BLaER1 treated with 17β-estradiol and CSF1 and Interleukin-3, amounts not matched to agents 10 nM and 100 nM (cell line): Measurements from ENCODE around the gene RBMS3.
"Not testable (repeated sequence)": the region's sequence is repeated elsewhere in the genome, so short reads cannot be mapped to it uniquely, and the experiment has no call there.

ENCODE experiments used
- H3K27ac ChIP-seq, 11 experiments: shearing (Covaris generic); formaldehyde crosslinking; 2 replicates each; pipeline ENCODE4 v1.8.1; 2022
- H3K27me3 ChIP-seq, 11 experiments: shearing (Covaris generic); formaldehyde crosslinking; 2 replicates each; pipeline ENCODE4 v1.8.1; 2022
- H3K36me3 ChIP-seq, 11 experiments: shearing (Covaris generic); formaldehyde crosslinking; 2 replicates each; pipeline ENCODE4 v1.8.1; 2022
- H3K4me1 ChIP-seq, 10 experiments: shearing (Covaris generic); formaldehyde crosslinking; 2 replicates each; pipeline ENCODE4 v1.8.1; 2022
- H3K4me2 ChIP-seq, 11 experiments: shearing (Covaris generic); formaldehyde crosslinking; 2 replicates each; pipeline ENCODE4 v1.8.1; 2022
- H3K4me3 ChIP-seq, 10 experiments: shearing (Covaris generic); formaldehyde crosslinking; 2 replicates each; pipeline ENCODE4 v1.8.1; 2022
- H3K9ac ChIP-seq, 11 experiments: shearing (Covaris generic); formaldehyde crosslinking; 2 replicates each; pipeline ENCODE4 v1.8.1; 2022
- H3K9me3 ChIP-seq, 11 experiments: shearing (Covaris generic); formaldehyde crosslinking; replicated peaks in 1 of 11; 2 replicates each; pipeline ENCODE4 v1.8.1; 2022
- H4K20me1 ChIP-seq, 11 experiments: shearing (Covaris generic); formaldehyde crosslinking; 2 replicates each; pipeline ENCODE4 v1.8.1; 2022
- Cebpa-rat ChIP-seq, 11 experiments: shearing (Covaris generic); IDR thresholded peaks; 2 replicates each; pipeline ENCODE4 v1.8.1; 2022

Gene RBMS3

GRCh38 chr3:29644956-29645636 lies 364.2 kb downstream of the RBMS3 start:
- no peak for TF ChIP-seq Cebpa-rat (IDR thresholded peaks at IDR 0.05)
- H3K27me3 ChIP-seq, result peaks cover 0 to 46% (median 0%) of the 10 kb centered on the region in 11 experiments; a peak in 5 of 22 replicates
- peaks cover 0 to under 1% (median 0%) of the 10 kb centered on the region in 11 experiments; a peak in 3 of 22 replicates for H4K20me1 ChIP-seq
- H3K27ac ChIP-seq, result no peak overlapping the region
- H3K4me2 ChIP-seq, result no peak overlapping the region
- H3K4me3 ChIP-seq, result no peak overlapping the region
- H3K9me3 ChIP-seq, result no peaks in the 10 kb centered on the region
- H3K36me3 ChIP-seq, result no peaks in the 10 kb centered on the region
- H3K4me1 ChIP-seq, result peaks cover 6 to 10% (median 9%) of the 10 kb centered on the region in 10 experiments
- H3K9ac ChIP-seq, result no peak overlapping the region

- peaks cover 0 to 50% (median 0%) of the 10 kb centered on the region in 11 experiments; a peak in 5 of 22 replicates for H3K27me3 ChIP-seq
- H3K9me3 ChIP-seq, result no peaks in the 10 kb centered on the region
- H4K20me1 ChIP-seq, result peaks cover 0 to 4% (median 0%) of the 10 kb centered on the region in 11 experiments; a peak in 4 of 22 replicates
- no peak overlapping the region for H3K4me3 ChIP-seq
- no peak overlapping the region for H3K27ac ChIP-seq
- peaks cover 13 to 20% (median 18%) of the 10 kb centered on the region in 10 experiments for H3K4me1 ChIP-seq
- no peak overlapping the region for H3K4me2 ChIP-seq
- TF ChIP-seq Cebpa-rat (IDR thresholded peaks at IDR 0.05), result no peak
- no peak overlapping the region for H3K9ac ChIP-seq
- H3K36me3 ChIP-seq, result no peaks in the 10 kb centered on the region
These were observed 365.2 kb downstream of the RBMS3 start for GRCh38 chr3:29646043-29646442.

- Histone ChIP-seq H4K20me1 (peaks cover 0 to 4% (median 0%) of the 10 kb centered on the region in 11 experiments; a peak in 4 of 22 replicates), H3K9ac (peak overlapping the region in 1 of 11 experiments; percentile 23; a peak in 1 of 22 replicates), H3K36me3 (no peaks in the 10 kb centered on the region), H3K9me3 (no peaks in the 10 kb centered on the region), H3K27ac (peak overlapping the region in 4 of 11 experiments; percentile 1 to 38 (median 32); a peak in 3 of 22 replicates), H3K4me3 (no peak overlapping the region), H3K27me3 (peaks cover 0 to 70% (median 0%) of the 10 kb centered on the region in 11 experiments; a peak in 6 of 22 replicates), H3K4me2 (peak overlapping the region; percentile 45 to 77 (median 68)), H3K4me1 (peaks cover 13 to 22% (median 19%) of the 10 kb centered on the region in 10 experiments)
- TF ChIP-seq Cebpa-rat (IDR thresholded peaks at IDR 0.05), result no peak
These were observed 369.1 kb downstream of the RBMS3 start for GRCh38 chr3:29649815-29650547.

- H3K36me3 ChIP-seq, result no peaks in the 10 kb centered on the region
- H3K9me3 ChIP-seq, result no peaks in the 10 kb centered on the region
- H3K4me2 ChIP-seq, result no peak overlapping the region
- no peak overlapping the region for H3K4me3 ChIP-seq
- no peak overlapping the region for H3K27ac ChIP-seq
- no peak for TF ChIP-seq Cebpa-rat (IDR thresholded peaks at IDR 0.05)
- peaks cover 0 to 50% (median 0%) of the 10 kb centered on the region in 11 experiments; a peak in 6 of 22 replicates for H3K27me3 ChIP-seq
- H3K4me1 ChIP-seq, result peaks cover 13 to 22% (median 19%) of the 10 kb centered on the region in 10 experiments
- H4K20me1 ChIP-seq, result peaks cover 0 to 4% (median 0%) of the 10 kb centered on the region in 11 experiments; a peak in 4 of 22 replicates
- H3K9ac ChIP-seq, result no peak overlapping the region
These were observed 372.8 kb downstream of the RBMS3 start for GRCh38 chr3:29653680-29654079.

DNA sequence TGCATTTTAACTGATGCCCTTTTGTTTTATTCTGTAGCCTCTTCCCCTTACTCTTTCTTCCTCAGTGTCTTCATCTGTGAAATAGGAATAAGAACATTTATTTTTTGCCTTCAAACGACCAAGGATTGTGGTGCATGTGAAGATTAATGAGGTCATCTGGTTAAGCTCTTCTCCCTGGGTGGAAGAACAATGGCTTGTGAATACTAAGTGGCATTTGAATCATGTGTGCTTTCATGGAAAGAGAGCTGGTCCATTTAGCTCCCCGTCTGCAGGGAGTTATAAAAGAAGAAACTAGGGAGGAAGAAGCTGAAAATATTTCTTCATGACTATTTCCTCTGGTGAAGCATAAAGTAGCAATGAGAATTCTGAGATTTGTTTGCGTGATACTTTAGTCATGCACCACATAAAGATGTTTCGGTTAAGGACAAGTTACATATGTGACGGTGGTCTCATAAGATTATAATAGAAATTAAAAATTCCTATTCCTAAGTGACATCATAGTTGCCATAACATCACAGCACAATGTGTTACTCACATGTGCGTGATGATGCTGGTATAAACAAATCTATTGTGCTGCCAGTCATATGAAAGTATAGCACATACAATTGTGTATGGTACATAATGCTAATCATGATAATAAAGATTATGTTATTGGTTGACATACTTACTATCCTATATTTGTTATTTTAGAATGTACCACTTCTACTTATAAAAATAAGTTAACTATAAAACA lies 374.3 kb downstream of the RBMS3 start:
- Histone ChIP-seq H3K27ac (no peak overlapping the region), H3K9me3 (no peaks in the 10 kb centered on the region), H3K27me3 (peaks cover 0 to 42% (median 0%) of the 10 kb centered on the region in 11 experiments; a peak in 5 of 22 replicates), H3K4me1 (peaks cover 4 to 11% (median 9%) of the 10 kb centered on the region in 10 experiments), H3K4me3 (no peak overlapping the region), H3K36me3 (no peaks in the 10 kb centered on the region), H3K9ac (no peak overlapping the region), H4K20me1 (peaks cover 0 to 4% (median 0%) of the 10 kb centered on the region in 11 experiments; a peak in 4 of 22 replicates), H3K4me2 (no peak overlapping the region)
- TF ChIP-seq Cebpa-rat (IDR thresholded peaks at IDR 0.05), result no peak

DNA sequence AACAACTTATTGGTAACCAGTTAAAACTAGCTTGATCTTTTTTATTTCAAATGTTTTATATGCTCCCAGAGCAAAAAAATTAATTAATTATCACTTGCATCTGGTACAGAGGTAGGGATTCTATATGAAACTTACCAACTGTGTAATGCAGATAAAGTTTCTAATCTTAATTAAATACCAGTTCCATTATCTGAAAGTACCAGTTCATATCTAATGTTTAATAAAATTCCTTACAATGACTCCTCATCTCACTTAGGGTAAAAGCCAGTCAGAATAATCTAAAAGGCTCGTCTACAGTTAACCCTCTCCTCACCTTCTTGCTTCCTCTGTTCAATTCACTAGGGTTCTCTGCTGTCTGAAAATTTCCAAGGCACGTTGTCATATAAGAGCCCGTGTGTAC lies 384.8 kb downstream of the RBMS3 start:
- Histone ChIP-seq H3K4me3 (no peak overlapping the region), H3K4me2 (no peak overlapping the region), H3K9ac (no peak overlapping the region), H3K9me3 (no peaks in the 10 kb centered on the region), H3K36me3 (no peaks in the 10 kb centered on the region), H3K27me3 (no peaks in the 10 kb centered on the region), H3K4me1 (no peaks in the 10 kb centered on the region), H3K27ac (no peak overlapping the region), H4K20me1 (no peaks in the 10 kb centered on the region)
- TF ChIP-seq Cebpa-rat (IDR thresholded peaks at IDR 0.05), result no peak

GRCh38 chr3:29668233-29668632 lies 387.4 kb downstream of the RBMS3 start:
- Histone ChIP-seq H3K27me3 (no peaks in the 10 kb centered on the region), H3K4me1 (no peaks in the 10 kb centered on the region), H3K4me3 (no peak overlapping the region), H3K36me3 (no peaks in the 10 kb centered on the region), H4K20me1 (no peaks in the 10 kb centered on the region), H3K9ac (no peak overlapping the region), H3K9me3 (no peaks in the 10 kb centered on the region), H3K27ac (no peak overlapping the region), H3K4me2 (no peak overlapping the region)
- no peak for TF ChIP-seq Cebpa-rat (IDR thresholded peaks at IDR 0.05)

GRCh38 chr3:29668728-29669127 lies 387.9 kb downstream of the RBMS3 start:
- TF ChIP-seq Cebpa-rat (IDR thresholded peaks at IDR 0.05), result no peak
- Histone ChIP-seq H3K9me3 (no peaks in the 10 kb centered on the region), H3K27me3 (no peaks in the 10 kb centered on the region), H3K4me2 (no peak overlapping the region), H3K4me3 (no peak overlapping the region), H3K36me3 (no peaks in the 10 kb centered on the region), H3K4me1 (no peaks in the 10 kb centered on the region), H4K20me1 (no peaks in the 10 kb centered on the region), H3K9ac (no peak overlapping the region), H3K27ac (no peak overlapping the region)

- H3K9ac ChIP-seq, H3K27ac ChIP-seq, H3K4me1 ChIP-seq, H3K27me3 ChIP-seq, H3K9me3 ChIP-seq, H3K36me3 ChIP-seq, H4K20me1 ChIP-seq, H3K4me2 ChIP-seq, H3K4me3 ChIP-seq: not testable (repeated sequence)
These were observed 389.6 kb downstream of the RBMS3 start for GRCh38 chr3:29670476-29670875.
